ENCODE results near the gene ABCA13.

ABCA13 gene

DNA sequence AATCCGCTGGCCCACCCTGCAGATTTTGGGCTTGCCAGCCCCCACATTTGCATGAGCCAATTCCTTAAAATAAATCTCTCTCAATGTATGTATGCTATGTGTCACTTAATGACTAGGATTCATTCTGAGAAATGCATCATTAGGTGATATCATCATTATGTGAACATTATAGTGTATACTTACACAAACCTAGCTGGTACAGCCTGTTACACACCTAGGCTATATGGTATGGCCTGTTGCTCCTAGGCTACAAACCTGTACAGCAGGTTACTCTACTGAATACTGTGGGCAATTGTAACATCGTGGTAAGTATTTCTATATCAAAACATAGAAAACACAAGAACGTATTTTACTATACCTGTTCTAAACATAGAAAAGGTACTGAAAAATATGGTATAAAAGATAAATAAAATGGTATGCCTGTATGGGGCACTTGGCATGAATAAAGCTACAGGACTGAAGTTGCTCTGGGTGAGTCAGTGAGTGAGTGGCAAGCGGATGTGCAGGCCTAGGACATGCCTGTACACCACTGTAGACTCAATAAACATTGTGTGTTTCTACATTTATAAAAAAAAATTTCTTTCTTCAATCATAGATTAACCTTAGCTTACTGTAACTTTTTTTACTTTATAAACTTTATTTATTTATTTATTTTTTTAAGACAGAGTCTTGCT is 135.9 kb downstream of the ABCA13 start:
- no peak for DNase-seq

- DNase-seq, result no peak
Measured at GRCh38 chr7:48309720-48310119, 138.5 kb downstream of the ABCA13 start.

- no peak for DNase-seq
Measured at GRCh38 chr7:48311464-48312100, 140.3 kb downstream of the ABCA13 start.

DNA sequence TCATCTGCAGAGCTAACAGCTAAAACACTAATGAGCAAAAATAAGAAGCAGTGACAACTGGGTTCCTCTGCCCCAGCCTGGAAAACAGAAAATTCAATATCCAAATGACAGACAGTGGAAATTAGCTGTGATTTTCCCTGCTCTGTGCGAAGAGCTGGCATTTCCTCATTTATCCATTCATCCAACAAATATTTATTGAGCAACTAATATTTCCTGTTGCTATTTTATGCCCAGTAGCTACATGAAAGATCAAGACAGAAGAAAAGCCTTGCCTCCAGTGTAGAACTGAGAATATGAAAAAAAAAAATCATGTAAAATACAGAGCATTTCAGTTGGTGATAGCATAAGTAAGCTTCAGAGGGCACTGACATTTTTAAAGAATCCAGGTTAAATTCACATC is 140.9 kb downstream of the ABCA13 start:
- no peak for DNase-seq

DNA sequence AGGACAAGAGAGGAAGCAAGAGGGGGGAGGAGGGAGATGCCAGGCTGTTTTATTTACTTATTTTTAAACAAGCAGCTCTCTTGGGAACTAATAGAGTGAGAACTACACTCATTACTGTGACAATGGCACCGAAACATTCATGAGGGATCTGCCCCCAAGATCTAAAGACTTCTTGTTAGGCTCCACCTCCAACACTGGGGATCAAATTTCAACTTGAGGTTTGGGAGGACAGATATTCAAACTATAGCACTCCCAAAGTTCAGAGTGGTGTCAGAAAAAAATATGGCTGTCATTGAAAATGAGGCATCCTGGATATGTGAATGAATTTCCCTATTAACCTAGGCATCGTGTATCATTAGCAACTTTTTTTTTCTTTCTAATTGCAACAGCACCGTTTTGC is 145.5 kb downstream of the ABCA13 start:
- no peak for DNase-seq

DNA sequence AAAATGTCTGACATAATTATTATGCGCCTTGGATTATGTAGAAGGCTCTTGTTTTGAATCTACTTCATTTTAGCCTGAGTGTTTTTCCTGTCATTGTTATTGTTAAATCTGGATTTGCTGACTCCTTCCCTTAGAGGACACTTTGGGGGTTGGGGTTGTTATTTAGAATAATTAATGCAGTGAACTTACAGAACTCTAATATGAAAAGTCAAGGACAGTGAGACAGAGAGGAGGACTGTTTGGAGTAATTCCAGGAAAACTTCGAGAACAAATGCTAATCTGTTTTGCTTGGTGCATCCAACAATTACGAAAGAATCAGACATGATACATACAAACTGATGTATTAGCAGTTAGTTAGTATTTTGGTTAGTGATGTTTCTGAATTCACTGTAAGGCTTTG is 146.1 kb downstream of the ABCA13 start:
- no peak for DNase-seq

DNA sequence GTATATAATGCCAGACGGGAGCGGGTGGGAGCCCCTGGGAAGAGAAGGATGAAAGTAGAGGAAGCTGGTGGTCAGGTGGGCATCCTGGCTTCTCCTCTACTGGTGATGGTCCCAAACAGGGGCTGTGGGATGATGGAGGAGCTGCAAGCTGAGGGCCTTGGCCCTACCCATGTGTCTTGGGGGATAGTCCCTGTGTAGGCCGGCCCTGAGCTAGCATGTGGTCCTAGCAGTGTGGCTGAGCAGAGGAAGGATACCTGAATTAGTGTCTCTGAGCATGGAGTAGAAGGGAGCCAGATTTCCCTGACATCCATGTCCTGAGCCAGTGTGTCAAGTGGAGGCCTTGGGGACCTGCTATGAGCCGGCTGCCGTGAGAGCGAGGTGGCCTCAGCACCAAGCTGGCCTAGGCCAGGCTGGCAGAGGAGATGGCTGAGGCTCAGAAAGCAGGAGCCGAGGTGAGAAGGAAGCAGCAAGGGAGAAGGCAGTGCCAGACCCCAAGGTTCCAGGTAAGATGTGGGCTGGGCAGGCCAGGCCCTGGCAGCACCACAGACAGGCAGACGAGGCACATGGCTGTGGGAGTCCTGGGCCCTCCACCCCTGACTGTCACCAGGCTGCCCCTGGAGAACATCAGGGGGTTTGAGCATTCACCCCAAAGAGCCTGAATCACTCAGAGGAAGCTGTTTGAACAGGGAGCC is 150.2 kb downstream of the ABCA13 start:
- no peak for DNase-seq

DNA sequence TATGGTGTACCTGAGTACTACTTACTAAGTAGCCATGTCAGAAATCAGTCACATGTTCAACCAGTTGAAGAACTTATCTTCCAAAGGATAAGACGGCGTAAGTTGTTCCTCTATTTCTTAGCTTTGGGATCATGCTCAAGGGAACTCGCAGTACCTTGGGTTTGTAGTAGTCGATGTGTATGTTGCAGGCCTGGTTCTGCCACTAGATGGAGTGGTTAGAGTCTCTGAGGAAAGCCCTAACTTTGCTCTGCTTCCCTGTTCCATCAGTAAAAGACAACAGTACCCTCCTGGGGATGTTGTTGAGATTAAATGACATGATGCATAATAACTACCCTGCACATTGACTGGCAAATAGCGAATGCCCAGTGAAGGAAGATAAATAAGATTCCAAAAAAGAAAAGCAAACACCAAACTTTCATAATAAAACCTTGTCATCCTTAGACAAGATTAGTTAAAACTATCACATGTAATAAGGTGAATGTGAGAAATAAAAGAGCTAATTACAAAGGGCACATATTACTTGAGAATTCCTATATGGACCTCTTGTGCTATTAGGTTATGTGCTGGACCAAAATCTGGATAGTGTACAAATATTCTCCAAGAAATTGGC is 165.9 kb downstream of the ABCA13 start:
- DNase-seq, result no peak

DNA sequence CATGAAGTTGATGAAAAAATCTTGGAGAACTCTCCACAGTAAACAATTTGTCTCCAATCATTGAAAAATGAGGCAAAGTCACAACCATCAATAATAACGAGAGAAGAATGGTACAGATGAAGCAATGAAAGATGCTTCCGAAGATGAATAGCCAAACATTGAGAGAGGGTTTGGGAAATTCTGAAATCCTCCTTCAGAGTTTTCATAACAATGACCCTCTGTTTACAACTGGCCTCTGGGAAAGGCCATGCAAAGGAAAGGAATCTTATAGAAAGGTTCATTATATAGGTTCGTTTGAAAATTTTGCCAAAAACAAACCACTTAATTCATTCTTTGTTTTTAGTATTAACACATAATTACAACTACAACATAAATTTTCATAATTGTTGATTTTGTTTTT is 166.5 kb downstream of the ABCA13 start:
- DNase-seq, result no peak

GRCh38 chr7:48347230-48347825 is 176.1 kb downstream of the ABCA13 start:
- DNase-seq, result no peak

DNA sequence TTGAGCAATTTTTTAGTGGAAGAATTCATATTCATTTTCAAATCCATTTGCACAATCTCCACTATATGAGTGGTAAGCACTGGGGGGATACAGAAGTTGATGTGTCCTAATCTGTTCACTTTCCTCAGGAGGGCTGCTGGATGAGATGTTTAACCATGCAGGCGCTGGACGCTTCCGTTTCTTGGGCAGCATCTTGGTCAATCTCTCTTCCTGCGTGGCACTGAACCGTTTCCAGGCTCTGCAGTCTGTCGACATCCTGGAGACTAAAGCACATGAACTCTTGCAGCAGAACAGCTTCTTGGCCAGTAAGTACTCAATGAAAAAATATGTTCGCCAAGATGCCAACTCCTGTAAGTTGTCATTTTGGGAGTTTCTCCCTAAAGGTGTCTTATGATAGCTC is 179.3 kb downstream of the ABCA13 start:
- no peak for DNase-seq

DNA sequence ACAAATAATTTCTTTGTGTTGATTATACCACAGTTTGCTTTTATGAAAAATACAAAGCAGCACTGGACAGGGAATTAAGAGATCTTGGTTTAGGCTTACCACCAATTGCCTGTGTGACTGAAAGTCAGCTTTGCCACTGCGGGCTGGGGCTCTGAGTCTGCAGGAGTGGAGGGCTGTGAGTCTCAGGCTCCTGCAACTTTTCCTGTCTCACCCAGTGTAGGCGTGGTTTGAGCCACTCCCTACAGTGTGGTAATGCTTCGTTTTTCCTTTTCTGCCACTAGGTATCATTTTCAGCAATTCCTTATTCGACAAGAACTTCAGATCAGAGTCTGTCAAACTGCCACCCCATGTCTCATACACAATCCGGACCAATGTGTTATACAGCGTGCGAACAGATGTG is 180.6 kb downstream of the ABCA13 start:
- DNase-seq, result no peak

- no peak for DNase-seq
Measured at GRCh38 chr7:48355346-48355745, 184.1 kb downstream of the ABCA13 start.

GRCh38 chr7:48360574-48360973 is 189.3 kb downstream of the ABCA13 start:
- DNase-seq, result no peak

DNA sequence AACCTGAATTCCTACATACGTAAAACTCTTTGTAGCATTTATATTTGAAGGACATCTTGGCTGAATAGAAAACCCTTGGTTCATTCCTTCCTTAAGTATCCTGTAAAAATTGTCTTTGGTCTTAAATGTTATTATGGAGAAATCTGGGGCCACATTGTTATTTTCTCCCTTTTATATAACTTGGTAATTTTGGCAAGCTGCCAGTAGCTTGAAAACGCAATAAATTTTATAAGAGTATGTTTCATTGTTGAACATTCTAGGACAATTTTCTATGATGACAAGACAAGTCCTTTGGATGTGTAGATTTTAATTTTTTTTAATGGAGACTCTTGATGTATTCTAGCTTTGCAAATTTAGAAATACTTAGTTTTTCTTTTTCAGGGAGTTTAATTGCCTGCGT is 191.9 kb downstream of the ABCA13 start:
- no peak for DNase-seq

DNA sequence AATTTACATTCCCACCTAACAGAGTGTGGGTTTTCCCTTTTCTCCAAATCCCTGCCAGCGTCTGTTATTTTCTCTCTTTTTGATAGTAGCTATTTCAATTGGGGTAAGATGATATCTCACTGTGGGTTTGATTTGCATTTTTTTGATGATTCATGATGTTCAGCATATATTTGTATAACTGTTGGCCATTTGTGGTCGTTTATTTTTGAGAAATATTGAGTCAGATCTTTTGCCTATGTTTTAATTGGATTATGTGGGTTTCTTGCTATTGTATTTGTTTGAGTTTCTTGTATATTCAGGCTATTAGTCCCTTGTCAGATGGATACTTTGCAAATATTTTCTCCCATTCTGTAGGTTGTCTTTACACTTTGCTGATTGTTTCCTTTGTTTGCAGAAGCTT is 193.8 kb downstream of the ABCA13 start:
- DNase-seq, result no peak

DNA sequence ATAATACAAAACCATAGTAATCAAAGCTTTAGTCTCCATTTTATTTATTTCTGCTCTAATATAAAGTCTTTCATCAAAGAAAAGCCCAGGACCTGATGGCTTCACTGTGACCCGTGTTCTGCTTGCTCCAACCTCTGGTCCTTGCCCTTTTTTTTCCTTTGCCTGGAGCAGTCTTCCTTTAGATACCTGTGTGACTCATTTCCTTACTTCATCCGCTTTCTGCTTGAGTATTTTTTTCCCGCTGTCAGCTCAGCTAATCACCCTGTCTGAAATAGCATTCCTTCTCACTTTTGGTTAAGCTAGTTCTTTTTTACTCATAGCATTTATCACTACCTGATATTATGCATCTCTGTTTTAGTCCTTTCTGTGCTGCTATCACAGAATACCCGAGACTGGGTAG is 194.8 kb downstream of the ABCA13 start:
- no peak for DNase-seq

DNA sequence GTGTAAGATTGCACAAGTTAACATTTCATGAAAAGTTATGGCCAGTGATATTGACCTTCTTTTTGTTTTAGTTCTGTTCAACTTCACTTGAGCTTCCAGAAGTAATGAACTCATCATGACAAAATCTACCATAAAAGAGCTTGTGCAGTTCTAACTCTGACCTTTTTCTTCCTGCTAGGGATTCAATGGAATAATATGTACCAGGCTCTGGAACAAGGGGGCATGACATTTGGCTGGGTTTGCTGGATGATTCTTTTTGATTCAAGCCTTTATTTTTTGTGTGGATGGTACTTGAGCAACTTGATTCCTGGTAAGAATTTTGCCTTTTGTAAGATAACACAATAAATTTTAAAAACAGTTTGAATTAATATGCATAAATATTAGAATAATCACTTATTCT is 205.0 kb downstream of the ABCA13 start:
- no peak for DNase-seq

- DNase-seq, result no peak
Measured at GRCh38 chr7:48380921-48381320, 209.7 kb downstream of the ABCA13 start.

DNA sequence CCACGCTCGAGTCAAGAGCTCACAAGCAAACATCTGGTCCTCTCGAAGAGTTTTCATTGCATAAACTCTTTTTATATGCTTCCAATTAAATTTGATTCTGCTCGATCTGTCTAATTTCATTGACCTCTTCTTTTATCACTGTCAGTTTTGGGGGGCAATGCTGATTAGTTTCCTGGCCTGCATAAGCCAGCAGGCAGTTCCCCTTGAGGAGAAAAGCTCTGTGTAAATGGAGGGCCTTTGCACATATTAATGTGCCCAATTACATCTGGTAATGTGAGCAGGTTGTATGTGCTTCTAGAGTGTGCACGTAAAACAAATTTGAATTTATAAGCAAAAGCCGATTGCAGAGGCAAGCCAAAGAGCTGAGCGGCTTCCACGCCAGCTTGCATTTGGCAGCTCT is 210.3 kb downstream of the ABCA13 start:
- no peak for DNase-seq

DNA sequence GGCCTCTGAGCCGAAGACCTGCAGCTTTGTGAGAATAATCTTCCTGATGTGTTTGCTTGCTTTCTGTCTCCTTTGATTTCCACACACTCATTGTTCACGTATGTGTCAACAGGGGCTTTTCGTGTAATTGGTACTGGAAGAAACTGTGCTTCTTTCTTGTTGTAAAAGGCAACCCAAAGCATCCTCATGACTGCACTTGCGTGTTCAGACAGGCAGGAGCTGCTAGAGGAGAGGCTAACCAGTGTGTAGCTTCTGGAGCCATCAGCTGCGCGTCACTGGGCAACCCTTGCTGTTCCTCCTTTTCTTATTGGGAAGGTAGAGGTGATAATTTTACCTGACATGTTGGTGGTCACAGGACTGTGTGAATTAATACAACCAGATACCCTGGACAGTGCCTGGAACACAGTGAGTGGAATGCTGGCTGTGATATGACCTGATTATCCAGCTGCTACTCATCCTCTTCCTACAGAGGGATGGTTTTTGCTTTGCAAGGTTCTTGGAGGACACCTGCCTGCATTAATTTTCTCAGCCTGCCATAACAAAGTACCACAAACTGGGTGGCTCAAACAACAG is 213.0 kb downstream of the ABCA13 start:
- no peak for DNase-seq

- no peak for DNase-seq
Measured at GRCh38 chr7:48387932-48388331, 216.7 kb downstream of the ABCA13 start.

GRCh38 chr7:48388911-48389310 is 217.7 kb downstream of the ABCA13 start:
- no peak for DNase-seq
